Panc1 (cell line): ENCODE data around the gene POU2AF2. TPM values are rescaled to one million over a fixed set of nuclear protein-coding genes. Genes with fewer than 3 reads are reported as not detected.

Experiments
- ATAC-seq: fragments of 200-7000 bp; cut with Tn5 transposase; 2 replicates; pipeline ENCODE4 v1.9.1; 2020; ENCODE audit warnings: mild to moderate bottlenecking, moderate library complexity
- BruUV-seq: library from RNA; stranded (reverse); fragments of 400-500 nt; replicated peaks from 2 replicates; lab custom pipeline; 2021; lab: Mats Ljungman, UMichigan
- CTCF ChIA-PET: fragments of 300-600 bp; sonication (Branson Sonifier 250); formaldehyde crosslinking; loops from one replicate; lab custom pipeline; 2022; ENCODE audit warnings: antibody characterized with exemption; lab: Charles Lee
- POLR2A ChIA-PET: fragments of 300-600 bp; sonication (Branson Sonifier 250); formaldehyde crosslinking; loops from one replicate; lab custom pipeline; 2022; ENCODE audit warnings: antibody characterized with exemption; lab: Charles Lee
- DNase-seq: peaks from one replicate; pipeline ENCODE4 v3.0.0-alpha.2; 2010; ENCODE audit warnings: low read depth, low spot score
- H3K27ac ChIP-seq: 2 replicates; pipeline ENCODE4 v1.5.1; 2011; ENCODE audit warnings: mild to moderate bottlenecking, low read length, inconsistent platforms
- H3K27me3 ChIP-seq: fragments of 200-500 bp; sonication (Bioruptor generic); 2 replicates; pipeline ENCODE4 v1.6.0; 2014; ENCODE audit warnings: low read length, inconsistent platforms; ENCODE audit not compliant: control insufficient read depth, insufficient read depth
- H3K36me3 ChIP-seq: fragments of 200-500 bp; sonication (Bioruptor generic); 2 replicates; pipeline ENCODE4 v1.5.1; 2014; ENCODE audit warnings: inconsistent platforms, mild to moderate bottlenecking, low read length, moderate library complexity; ENCODE audit not compliant: control insufficient read depth, insufficient read depth
- H3K4me1 ChIP-seq: 2 replicates; pipeline ENCODE4 v1.5.1; 2011; ENCODE audit warnings: inconsistent platforms, mild to moderate bottlenecking, low read length, moderate library complexity; ENCODE audit not compliant: control insufficient read depth, insufficient read depth
- H3K4me3 ChIP-seq, 2 experiments: 2 replicates each; pipeline ENCODE4 v1.5.1; 2011 to 2012; ENCODE audit warnings: low read depth in 2 of 2, low read length in 2 of 2, mild to moderate bottlenecking in 2 of 2, inconsistent platforms in 1 of 2, moderate library complexity in 1 of 2
- H3K9me3 ChIP-seq: fragments of 200-500 bp; sonication (Bioruptor generic); 2 replicates; pipeline ENCODE4 v1.5.1; 2014; ENCODE audit warnings: low read depth, mild to moderate bottlenecking, inconsistent platforms, low read length, moderate library complexity; ENCODE audit not compliant: control insufficient read depth, insufficient read depth
- POLR2AphosphoS5 ChIP-seq: IDR thresholded peaks from 2 replicates; pipeline ENCODE4 v1.6.1; 2012; ENCODE audit warnings: mild to moderate bottlenecking, low read depth, low read length, moderate library complexity
- SIN3A ChIP-seq: IDR thresholded peaks from 2 replicates; pipeline ENCODE4 v1.6.1; 2012; ENCODE audit warnings: low read depth, mild to moderate bottlenecking, low read length, moderate library complexity, borderline replicate concordance; ENCODE audit not compliant: insufficient read depth
- TCF7L2 ChIP-seq: IDR thresholded peaks from 2 replicates; pipeline ENCODE4 v1.6.1; 2011; ENCODE audit warnings: mild to moderate bottlenecking, low read depth, low read length, inconsistent platforms
- in situ Hi-C: cut with HindIII; loops from 2 replicates; pipeline ENCODE4 v1.10.0; 2016; ENCODE audit warnings: low sequenced_read_pairs, low pct_unique_long_range_greater_than_20kb
- intact Hi-C: fragments of 100-400 bp; cut with micrococcal nuclease; formaldehyde crosslinking; loops from one replicate; pipeline ENCODE4 v1.10.0; 2022; ENCODE audit not compliant: unreplicated experiment
- total RNA-seq: library from RNA; stranded (reverse); gene quantifications from one replicate; pipeline ENCODE4 v1.2.1, GENCODE V29; 2021; ENCODE audit not compliant: unreplicated experiment
- TF ChIP-seq, protein P1 (sequence below): fragments of 450-650 bp; IDR thresholded peaks from 2 replicates; pipeline ENCODE4 v1.5.1; 2017; ENCODE audit warnings: mild to moderate bottlenecking
- TF ChIP-seq, protein P2 (sequence below), 2 experiments: IDR thresholded peaks; 2 replicates each; pipeline ENCODE4 v1.6.1; 2011 to 2012; ENCODE audit warnings: low read depth in 2 of 2, control low read depth in 1 of 2, low read length in 1 of 2, mild to moderate bottlenecking in 1 of 2, moderate library complexity in 1 of 2; ENCODE audit not compliant: insufficient read depth in 1 of 2

POU2AF2 gene
- total RNA-seq, 1 experiment from 2014 or later = not detected

DNA sequence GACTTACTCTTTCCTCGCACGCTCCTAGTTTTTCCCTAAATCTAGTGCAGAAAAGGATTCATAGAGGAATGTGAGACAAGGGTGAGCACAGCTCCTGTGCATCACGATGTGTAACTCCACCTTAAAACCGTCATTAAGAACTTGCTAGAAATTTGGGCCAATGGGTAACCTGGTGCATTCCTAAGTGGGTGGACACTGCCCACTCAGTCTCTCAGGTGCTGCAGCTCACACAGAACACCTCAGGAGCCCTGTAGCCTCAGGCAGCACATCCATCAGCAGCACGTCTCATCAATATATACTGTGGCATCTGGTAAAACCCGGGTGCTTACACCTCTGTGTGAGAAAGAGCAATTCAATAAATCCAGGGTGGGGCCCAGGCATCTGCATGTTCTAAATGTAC is 65.2 kb downstream of the POU2AF2 start:
- no peak overlapping the region for H3K27ac ChIP-seq
- DNase-seq (no peak), ATAC-seq (no peak)
- TF ChIP-seq TCF7L2 (no peak), SIN3A (no peak), POLR2AphosphoS5 (no peak)
- TF ChIP-seq, protein P1, sequence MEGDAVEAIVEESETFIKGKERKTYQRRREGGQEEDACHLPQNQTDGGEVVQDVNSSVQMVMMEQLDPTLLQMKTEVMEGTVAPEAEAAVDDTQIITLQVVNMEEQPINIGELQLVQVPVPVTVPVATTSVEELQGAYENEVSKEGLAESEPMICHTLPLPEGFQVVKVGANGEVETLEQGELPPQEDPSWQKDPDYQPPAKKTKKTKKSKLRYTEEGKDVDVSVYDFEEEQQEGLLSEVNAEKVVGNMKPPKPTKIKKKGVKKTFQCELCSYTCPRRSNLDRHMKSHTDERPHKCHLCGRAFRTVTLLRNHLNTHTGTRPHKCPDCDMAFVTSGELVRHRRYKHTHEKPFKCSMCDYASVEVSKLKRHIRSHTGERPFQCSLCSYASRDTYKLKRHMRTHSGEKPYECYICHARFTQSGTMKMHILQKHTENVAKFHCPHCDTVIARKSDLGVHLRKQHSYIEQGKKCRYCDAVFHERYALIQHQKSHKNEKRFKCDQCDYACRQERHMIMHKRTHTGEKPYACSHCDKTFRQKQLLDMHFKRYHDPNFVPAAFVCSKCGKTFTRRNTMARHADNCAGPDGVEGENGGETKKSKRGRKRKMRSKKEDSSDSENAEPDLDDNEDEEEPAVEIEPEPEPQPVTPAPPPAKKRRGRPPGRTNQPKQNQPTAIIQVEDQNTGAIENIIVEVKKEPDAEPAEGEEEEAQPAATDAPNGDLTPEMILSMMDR = no peak
- TF ChIP-seq, protein P2, sequence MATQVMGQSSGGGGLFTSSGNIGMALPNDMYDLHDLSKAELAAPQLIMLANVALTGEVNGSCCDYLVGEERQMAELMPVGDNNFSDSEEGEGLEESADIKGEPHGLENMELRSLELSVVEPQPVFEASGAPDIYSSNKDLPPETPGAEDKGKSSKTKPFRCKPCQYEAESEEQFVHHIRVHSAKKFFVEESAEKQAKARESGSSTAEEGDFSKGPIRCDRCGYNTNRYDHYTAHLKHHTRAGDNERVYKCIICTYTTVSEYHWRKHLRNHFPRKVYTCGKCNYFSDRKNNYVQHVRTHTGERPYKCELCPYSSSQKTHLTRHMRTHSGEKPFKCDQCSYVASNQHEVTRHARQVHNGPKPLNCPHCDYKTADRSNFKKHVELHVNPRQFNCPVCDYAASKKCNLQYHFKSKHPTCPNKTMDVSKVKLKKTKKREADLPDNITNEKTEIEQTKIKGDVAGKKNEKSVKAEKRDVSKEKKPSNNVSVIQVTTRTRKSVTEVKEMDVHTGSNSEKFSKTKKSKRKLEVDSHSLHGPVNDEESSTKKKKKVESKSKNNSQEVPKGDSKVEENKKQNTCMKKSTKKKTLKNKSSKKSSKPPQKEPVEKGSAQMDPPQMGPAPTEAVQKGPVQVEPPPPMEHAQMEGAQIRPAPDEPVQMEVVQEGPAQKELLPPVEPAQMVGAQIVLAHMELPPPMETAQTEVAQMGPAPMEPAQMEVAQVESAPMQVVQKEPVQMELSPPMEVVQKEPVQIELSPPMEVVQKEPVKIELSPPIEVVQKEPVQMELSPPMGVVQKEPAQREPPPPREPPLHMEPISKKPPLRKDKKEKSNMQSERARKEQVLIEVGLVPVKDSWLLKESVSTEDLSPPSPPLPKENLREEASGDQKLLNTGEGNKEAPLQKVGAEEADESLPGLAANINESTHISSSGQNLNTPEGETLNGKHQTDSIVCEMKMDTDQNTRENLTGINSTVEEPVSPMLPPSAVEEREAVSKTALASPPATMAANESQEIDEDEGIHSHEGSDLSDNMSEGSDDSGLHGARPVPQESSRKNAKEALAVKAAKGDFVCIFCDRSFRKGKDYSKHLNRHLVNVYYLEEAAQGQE (IDR thresholded peaks at IDR 0.05; ENCODE audit: insufficient read depth in 1 of 2, low read depth in 2 of 2, low read length in 1 of 2) = no peak
- no peaks in the 10 kb centered on the region for H3K36me3 ChIP-seq
- CTCF ChIA-PET = no interaction called here
- no peaks in the 10 kb centered on the region for H3K4me1 ChIP-seq
- no peak overlapping the region for H3K4me3 ChIP-seq
- POLR2A ChIA-PET = no interaction called here
- no peaks in the 10 kb centered on the region for H3K9me3 ChIP-seq
- intact Hi-C loops (no loop called here), in situ Hi-C loops (no loop called here)
- BruUV-seq = no TSS peak
- peaks cover 34% of the 10 kb centered on the region for H3K27me3 ChIP-seq

DNA sequence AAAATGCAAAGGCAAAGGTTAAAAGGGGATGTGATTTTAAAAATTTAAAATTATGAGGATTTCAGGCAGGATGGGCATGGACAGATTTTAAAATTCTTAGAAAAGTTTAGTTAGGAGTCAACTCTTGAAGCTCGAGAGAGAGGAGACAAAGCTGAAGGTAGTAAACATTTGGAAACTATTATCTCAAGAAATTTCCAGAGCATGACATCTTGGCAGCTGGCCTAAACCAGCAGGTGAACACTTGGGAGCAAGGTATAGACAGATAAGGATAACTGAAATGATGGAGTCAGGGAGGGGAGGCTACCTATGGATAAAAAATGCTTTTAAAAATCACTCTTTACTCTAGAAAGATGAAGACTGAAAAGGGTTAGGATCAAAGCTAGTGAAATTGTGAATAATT is 66.6 kb downstream of the POU2AF2 start:
- Histone ChIP-seq H3K9me3 (no peaks in the 10 kb centered on the region), H3K27ac (no peak overlapping the region), H3K27me3 (peaks cover 21% of the 10 kb centered on the region), H3K4me3 (no peak overlapping the region), H3K4me1 (no peaks in the 10 kb centered on the region), H3K36me3 (no peaks in the 10 kb centered on the region)
- intact Hi-C loops (no loop called here), in situ Hi-C loops (no loop called here)
- TF ChIP-seq POLR2AphosphoS5 (no peak), SIN3A (no peak), TCF7L2 (no peak)
- TF ChIP-seq, protein P2 (IDR thresholded peaks at IDR 0.05; ENCODE audit: insufficient read depth in 1 of 2, low read depth in 2 of 2, low read length in 1 of 2) = no peak
- TF ChIP-seq, protein P1 = no peak
- BruUV-seq = no TSS peak
- ATAC-seq (no peak), DNase-seq (no peak)
- CTCF ChIA-PET = no interaction called here
- POLR2A ChIA-PET = interaction anchor here (0.6 kb wide), 1 partner anchor 558 kb away, joined by 5 read pairs; no protein-coding TSS in a partner anchor
